ENCODE data around the gene GABRB3.

GABRB3 gene

GRCh38 chr15:26673445-26673844 is 99.4 kb downstream of the GABRB3 start:
- DNase-seq: no peak

- DNase-seq: no peak
Measured at GRCh38 chr15:26670116-26670515, 102.8 kb downstream of the GABRB3 start.

GRCh38 chr15:26667222-26667988 is 105.5 kb downstream of the GABRB3 start:
- no peak for DNase-seq

- DNase-seq: no peak
Measured at GRCh38 chr15:26665957-26666791, 106.7 kb downstream of the GABRB3 start.

- DNase-seq: no peak
Measured at GRCh38 chr15:26662283-26662682, 110.6 kb downstream of the GABRB3 start.

- no peak for DNase-seq
Measured at GRCh38 chr15:26661748-26662147, 111.1 kb downstream of the GABRB3 start.

- DNase-seq: no peak
Measured at GRCh38 chr15:26661107-26661506, 111.8 kb downstream of the GABRB3 start.

GRCh38 chr15:26660241-26660640 is 112.6 kb downstream of the GABRB3 start:
- DNase-seq: peak; percentile 70

GRCh38 chr15:26658290-26658689 is 114.6 kb downstream of the GABRB3 start:
- DNase-seq: no peak

- no peak for DNase-seq
Measured at GRCh38 chr15:26656080-26656479, 116.8 kb downstream of the GABRB3 start.

GRCh38 chr15:26651909-26652308 is 121.0 kb downstream of the GABRB3 start:
- DNase-seq: no peak

- DNase-seq: no peak
Measured at GRCh38 chr15:26648676-26649075, 124.2 kb downstream of the GABRB3 start.

GRCh38 chr15:26644948-26645347 is 127.9 kb downstream of the GABRB3 start:
- DNase-seq: no peak

GRCh38 chr15:26641144-26641543 is 131.7 kb downstream of the GABRB3 start:
- no peak for DNase-seq

GRCh38 chr15:26640601-26641000 is 132.3 kb downstream of the GABRB3 start:
- no peak for DNase-seq

GRCh38 chr15:26639966-26640365 is 132.9 kb downstream of the GABRB3 start:
- no peak for DNase-seq

GRCh38 chr15:26635614-26636013 is 137.3 kb downstream of the GABRB3 start:
- no peak for DNase-seq

GRCh38 chr15:26635105-26635504 is 137.8 kb downstream of the GABRB3 start:
- DNase-seq: no peak

- DNase-seq: peak; percentile 5
Measured at GRCh38 chr15:26634319-26634718, 138.5 kb downstream of the GABRB3 start.

GRCh38 chr15:26632500-26632899 is 140.4 kb downstream of the GABRB3 start:
- DNase-seq: no peak

- no peak for DNase-seq
Measured at GRCh38 chr15:26631894-26632293, 141.0 kb downstream of the GABRB3 start.

- DNase-seq: no peak
Measured at GRCh38 chr15:26630857-26631256, 142.0 kb downstream of the GABRB3 start.

GRCh38 chr15:26628879-26629529 is 143.9 kb downstream of the GABRB3 start:
- no peak for DNase-seq

- no peak for DNase-seq
Measured at GRCh38 chr15:26628071-26628470, 144.8 kb downstream of the GABRB3 start.

All from NCI-H1105 (cell line).